HEK293T (cell line): ENCODE results near the gene CCDC40.

Source experiments
- ELF4 ChIP-seq: fragments of 450-650 bp; IDR thresholded peaks from 2 replicates; pipeline ENCODE4 v1.6.1; 2017; ENCODE audit warnings: antibody characterized with exemption
- L3MBTL2 ChIP-seq: fragments of 450-650 bp; conservative IDR thresholded peaks from 2 replicates; pipeline ENCODE4 v1.6.1; 2016; ENCODE audit warnings: mild to moderate bottlenecking
- TARDBP ChIP-seq: fragments of 450-650 bp; IDR thresholded peaks from 2 replicates; pipeline ENCODE4 v1.6.1; 2016

- TF ChIP-seq TARDBP (no peak), ELF4 (no peak), L3MBTL2 (no peak)
Measured at GRCh38 chr17:80086081-80086480, 49.6 kb downstream of the CCDC40 start.
